ENCODE results near the gene CAMK2A.

The CAMK2A gene

DNA sequence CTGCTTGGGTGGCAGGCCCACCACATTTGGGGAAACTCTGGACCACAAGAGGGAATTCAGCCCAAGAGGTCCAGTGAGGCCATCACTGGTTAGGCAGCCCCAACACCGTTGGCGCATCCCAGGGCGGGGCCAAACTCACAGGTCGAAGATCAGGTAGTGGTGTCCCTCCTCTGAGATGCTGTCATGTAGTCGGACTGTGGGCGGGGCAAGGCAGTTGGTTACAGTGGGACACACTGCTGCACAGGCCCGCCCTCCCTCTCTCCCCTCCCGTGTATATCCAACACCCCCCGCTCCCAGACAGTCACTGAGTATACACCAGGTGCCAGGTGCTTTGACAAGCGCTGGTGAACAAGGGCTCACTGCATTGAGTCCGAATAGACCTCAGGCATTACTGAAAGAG is 32.1 kb downstream of the CAMK2A start:
- no peak for DNase-seq (ENCODE audit: low read depth)
- H3K4me3 ChIP-seq (replicated peaks; ENCODE audit: low read depth, low read length), result no peak overlapping the region
- TF ChIP-seq, protein P1, sequence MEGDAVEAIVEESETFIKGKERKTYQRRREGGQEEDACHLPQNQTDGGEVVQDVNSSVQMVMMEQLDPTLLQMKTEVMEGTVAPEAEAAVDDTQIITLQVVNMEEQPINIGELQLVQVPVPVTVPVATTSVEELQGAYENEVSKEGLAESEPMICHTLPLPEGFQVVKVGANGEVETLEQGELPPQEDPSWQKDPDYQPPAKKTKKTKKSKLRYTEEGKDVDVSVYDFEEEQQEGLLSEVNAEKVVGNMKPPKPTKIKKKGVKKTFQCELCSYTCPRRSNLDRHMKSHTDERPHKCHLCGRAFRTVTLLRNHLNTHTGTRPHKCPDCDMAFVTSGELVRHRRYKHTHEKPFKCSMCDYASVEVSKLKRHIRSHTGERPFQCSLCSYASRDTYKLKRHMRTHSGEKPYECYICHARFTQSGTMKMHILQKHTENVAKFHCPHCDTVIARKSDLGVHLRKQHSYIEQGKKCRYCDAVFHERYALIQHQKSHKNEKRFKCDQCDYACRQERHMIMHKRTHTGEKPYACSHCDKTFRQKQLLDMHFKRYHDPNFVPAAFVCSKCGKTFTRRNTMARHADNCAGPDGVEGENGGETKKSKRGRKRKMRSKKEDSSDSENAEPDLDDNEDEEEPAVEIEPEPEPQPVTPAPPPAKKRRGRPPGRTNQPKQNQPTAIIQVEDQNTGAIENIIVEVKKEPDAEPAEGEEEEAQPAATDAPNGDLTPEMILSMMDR (IDR thresholded peaks at IDR 0.05; ENCODE audit: low read length, missing control alignments), result no peak

DNA sequence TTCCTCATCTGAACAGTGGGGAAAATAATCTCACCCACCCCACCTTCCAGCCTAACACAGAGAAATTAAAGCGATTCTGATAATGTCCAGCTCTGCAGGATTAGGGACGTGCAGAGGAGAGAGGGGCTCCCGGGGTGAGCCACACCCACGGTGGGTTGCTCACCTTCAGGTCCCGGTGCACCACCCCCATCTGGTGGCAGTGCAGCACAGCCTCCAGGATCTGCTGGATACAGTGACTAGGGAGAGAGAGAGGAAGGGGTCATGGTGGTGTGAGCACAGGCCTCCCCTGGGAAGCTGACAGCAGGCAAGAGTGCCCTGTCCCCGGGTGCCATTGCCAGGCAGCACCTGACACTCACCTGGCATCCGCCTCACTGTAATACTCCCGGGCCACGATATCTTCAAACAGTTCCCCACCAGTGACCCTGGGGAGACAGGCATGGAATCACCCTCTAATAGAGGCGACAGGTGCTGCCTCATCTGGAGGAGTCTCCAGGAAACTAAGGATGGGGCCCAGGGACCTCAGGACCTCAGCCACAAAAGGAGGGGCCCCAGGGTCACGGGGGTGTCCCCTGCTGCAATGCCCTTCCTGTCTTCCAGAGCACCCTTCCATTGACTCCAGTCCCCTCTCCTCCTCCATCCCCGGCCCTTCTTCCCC is 33.0 kb downstream of the CAMK2A start:
- no peak for DNase-seq (ENCODE audit: low read depth)
- H3K4me3 ChIP-seq (replicated peaks; ENCODE audit: low read depth, low read length), result no peak overlapping the region
- TF ChIP-seq, protein P1 (IDR thresholded peaks at IDR 0.05; ENCODE audit: low read length, missing control alignments), result no peak

DNA sequence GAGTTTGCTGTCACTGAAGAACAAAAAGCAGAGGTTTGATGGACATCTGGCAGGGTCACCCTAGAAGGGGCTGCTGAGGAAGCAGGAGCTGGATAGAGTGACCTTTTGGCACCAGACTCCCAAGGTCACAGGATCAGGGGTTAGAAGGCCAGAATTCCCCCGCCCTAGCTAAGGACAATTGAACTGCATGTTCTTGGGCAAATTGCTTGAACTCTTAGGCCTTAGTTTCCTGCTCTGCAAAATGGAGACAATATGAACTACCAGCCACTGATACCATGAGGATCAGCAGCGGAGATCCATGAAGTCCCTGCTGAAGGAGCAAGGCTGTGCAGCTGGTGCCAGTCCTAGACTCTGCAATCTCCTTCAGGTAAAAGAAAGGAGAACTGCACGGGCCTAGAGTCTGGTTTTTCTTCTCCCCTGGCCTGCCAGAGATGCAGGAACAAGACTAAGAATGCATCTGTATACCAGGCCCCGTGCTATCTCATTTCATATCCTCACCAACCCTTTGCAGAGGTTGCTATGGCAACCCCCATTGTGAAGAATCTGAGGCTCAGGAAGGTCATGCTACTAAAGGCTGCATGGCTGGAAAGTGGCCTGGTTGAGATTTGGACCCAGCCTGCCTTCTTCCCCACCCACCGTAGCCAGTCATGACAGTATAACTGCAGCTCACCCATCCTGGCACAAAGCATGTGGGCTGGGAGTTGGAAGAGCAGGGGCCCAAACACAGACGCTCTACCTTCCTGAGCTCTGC is 33.7 kb downstream of the CAMK2A start:
- TF ChIP-seq, protein P1 (IDR thresholded peaks at IDR 0.05; ENCODE audit: low read length, missing control alignments), result no peak
- H3K4me3 ChIP-seq (replicated peaks; ENCODE audit: low read depth, low read length), result no peak overlapping the region
- DNase-seq (ENCODE audit: low read depth), result peak; percentile 54

DNA sequence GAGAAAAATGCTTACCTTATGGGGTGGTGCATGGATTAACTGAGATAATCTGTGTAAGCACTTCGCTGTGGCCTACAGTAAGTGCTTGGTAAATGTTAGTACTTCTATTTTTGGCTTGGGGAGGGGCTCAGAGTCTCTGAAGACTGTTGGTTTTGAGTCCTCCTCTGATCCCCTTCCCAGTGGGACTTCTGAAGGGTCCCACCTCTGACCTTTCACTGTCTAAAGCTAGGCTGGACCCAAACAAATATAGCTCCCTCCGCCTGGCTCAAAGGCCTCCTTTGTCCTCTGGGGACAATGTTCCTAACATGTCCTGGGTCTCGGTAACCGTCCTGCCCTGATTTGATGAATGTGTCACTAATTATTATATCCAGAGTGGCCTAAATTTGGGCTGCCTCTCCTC is 34.8 kb downstream of the CAMK2A start:
- TF ChIP-seq, protein P1 (IDR thresholded peaks at IDR 0.05; ENCODE audit: low read length, missing control alignments), result no peak
- no peak overlapping the region for H3K4me3 ChIP-seq (replicated peaks; ENCODE audit: low read depth, low read length)
- DNase-seq (ENCODE audit: low read depth), result no peak

DNA sequence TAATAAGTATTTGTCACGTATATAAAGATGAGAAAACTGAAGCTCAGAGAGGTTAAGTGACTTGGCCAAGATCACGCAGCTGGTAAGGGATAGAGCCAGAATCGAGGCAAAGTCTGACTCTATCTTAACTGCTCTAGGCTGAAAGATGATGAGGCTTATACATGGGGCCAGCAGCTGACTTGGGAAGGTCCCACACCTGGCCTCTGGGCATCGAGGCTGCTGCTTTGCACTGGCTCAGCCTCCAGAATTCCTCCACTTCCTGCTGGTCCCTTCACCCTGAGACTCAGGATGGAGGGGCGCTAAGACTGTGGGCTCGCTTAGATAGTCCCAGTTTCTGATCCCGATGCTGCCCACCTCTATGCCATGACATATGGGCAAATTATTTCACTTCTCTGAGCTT is 35.2 kb downstream of the CAMK2A start:
- TF ChIP-seq, protein P1 (IDR thresholded peaks at IDR 0.05; ENCODE audit: low read length, missing control alignments), result no peak
- no peak overlapping the region for H3K4me3 ChIP-seq (replicated peaks; ENCODE audit: low read depth, low read length)
- no peak for DNase-seq (ENCODE audit: low read depth)

DNA sequence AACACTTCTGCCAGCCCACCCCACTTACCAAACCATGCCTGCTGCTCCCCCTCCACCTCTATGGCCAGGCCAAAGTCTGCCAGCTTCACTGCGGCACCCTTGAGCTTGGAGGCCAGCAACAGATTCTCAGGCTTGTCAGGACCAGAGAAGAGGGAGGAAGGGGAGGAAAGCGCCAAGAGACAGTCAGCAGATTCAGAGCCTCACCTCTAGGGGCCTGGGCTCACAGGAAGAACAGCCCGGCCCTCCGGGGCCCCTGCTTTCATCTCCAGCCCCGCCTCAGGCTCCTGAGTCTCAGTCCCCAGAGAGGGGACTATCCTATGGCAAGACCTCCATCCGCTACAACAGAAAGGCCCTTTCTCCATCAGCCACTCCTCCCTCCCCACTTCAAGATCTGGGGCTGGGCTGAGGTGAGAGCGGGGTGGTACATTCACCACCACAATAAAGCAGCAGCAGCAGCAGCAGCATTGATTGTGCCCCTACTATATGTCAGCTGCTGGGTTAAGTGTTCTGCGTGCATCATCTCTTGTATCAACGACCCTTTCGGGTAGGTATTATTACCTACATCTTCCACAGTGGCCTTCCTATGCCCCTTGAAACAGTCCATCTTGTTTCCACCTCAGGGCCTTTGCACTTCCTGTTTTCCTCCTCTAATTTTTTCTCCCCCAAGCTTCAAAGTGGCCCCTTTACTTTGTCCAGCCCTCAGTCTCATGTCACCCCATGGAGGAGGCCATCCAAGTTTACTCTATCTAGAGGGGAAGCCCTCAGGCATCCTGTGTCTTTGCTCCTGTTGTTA is 36.0 kb downstream of the CAMK2A start:
- no peak for DNase-seq (ENCODE audit: low read depth)
- TF ChIP-seq, protein P1 (IDR thresholded peaks at IDR 0.05; ENCODE audit: low read length, missing control alignments), result no peak
- H3K4me3 ChIP-seq (replicated peaks; ENCODE audit: low read depth, low read length), result no peak overlapping the region
